Adrenal gland (tissue), 5 donors: Measurements from ENCODE around the gene MACROD2.

Source experiments
- POLR2A ChIP-seq, 2 donors: fragments of 450-650 bp; IDR thresholded peaks; one replicate each; pipeline ENCODE4 v1.6.1; 2017; ENCODE audit warnings: antibody characterized with exemption in 2 of 2, mild to moderate bottlenecking in 2 of 2, moderate library complexity in 1 of 2
- TF ChIP-seq, protein P1 (sequence below), 6 experiments: fragments of 450-650 bp in 4 of 6; fragments of 200-600 bp in 2 of 6; sonication (generic) in 1 of 6; IDR thresholded peaks; 1 replicate in 5 of 6; 2 replicates in 1 of 6; pipeline versions ENCODE4 v1.5.1 to v1.8.0; 2016 to 2021; ENCODE audit warnings: antibody characterized with exemption in 6 of 6, mild to moderate bottlenecking in 2 of 6, moderate library complexity in 1 of 6
- donor health status: DM: no; HTN: no; CAD: no.

DNA sequence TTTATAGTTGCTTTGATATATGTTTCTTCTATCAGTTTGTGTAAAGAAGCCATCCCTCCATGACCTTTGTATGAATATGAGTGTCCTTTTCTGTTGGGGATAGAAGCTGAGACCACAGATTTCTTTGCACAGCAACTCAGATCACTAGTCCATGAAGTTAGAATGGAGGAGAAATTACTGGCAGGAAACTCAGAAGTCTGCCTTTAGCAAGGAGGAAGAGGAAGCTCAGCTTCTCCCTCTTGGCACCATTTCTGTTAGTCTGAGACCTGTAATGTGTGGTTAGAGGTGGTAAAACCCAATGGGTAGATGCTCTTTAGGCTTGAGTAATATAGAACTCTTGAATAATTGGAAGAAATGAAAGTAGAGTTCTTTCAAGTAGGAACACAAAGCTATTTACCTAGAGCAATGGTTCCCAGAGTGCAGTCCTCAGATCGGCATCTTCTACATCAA is 1337.4 kb downstream of the MACROD2 start:
- TF ChIP-seq, protein P1, sequence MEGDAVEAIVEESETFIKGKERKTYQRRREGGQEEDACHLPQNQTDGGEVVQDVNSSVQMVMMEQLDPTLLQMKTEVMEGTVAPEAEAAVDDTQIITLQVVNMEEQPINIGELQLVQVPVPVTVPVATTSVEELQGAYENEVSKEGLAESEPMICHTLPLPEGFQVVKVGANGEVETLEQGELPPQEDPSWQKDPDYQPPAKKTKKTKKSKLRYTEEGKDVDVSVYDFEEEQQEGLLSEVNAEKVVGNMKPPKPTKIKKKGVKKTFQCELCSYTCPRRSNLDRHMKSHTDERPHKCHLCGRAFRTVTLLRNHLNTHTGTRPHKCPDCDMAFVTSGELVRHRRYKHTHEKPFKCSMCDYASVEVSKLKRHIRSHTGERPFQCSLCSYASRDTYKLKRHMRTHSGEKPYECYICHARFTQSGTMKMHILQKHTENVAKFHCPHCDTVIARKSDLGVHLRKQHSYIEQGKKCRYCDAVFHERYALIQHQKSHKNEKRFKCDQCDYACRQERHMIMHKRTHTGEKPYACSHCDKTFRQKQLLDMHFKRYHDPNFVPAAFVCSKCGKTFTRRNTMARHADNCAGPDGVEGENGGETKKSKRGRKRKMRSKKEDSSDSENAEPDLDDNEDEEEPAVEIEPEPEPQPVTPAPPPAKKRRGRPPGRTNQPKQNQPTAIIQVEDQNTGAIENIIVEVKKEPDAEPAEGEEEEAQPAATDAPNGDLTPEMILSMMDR (IDR thresholded peaks at IDR 0.05), result no peak
- no peak for TF ChIP-seq POLR2A (IDR thresholded peaks at IDR 0.05)
